Lung (tissue), 12 donors: Measurements from ENCODE around the gene STARD3NL. TPM values are rescaled to one million over a fixed set of nuclear protein-coding genes. Genes with fewer than 3 reads are reported as not detected.

Experiments used
- ATAC-seq: fragments of 200-7000 bp; cut with Tn5 transposase; one replicate; pipeline ENCODE4 v1.9.1; 2020; ENCODE audit warnings: moderate number of reproducible peaks; ENCODE audit not compliant: insufficient read depth, low FRiP score
- DNase-seq, 3 donors: peaks; one replicate each; pipeline ENCODE4 v3.0.0-alpha.2; 2013 to 2017
- H3K27ac ChIP-seq, 2 donors: one replicate each; pipeline ENCODE4 v1.5.1; 2013; ENCODE audit warnings: mild to moderate bottlenecking in 2 of 2, moderate library complexity in 2 of 2, control low read depth in 1 of 2, inconsistent platforms in 1 of 2, low read depth in 1 of 2, low read length in 1 of 2
- H3K27me3 ChIP-seq, 3 donors: one replicate each; pipeline ENCODE4 v1.5.1; 2013; ENCODE audit warnings: low read length in 2 of 3; ENCODE audit not compliant: control insufficient read depth in 3 of 3, insufficient read depth in 3 of 3
- H3K36me3 ChIP-seq, 4 donors: one replicate each; pipeline ENCODE4 v1.5.1; 2013; ENCODE audit warnings: low read length in 4 of 4, mild to moderate bottlenecking in 1 of 4, moderate library complexity in 1 of 4; ENCODE audit not compliant: control insufficient read depth in 4 of 4, insufficient read depth in 4 of 4
- H3K4me1 ChIP-seq, 5 donors: one replicate each; pipeline ENCODE4 v1.5.1; 2013; ENCODE audit warnings: low read length in 5 of 5, mild to moderate bottlenecking in 2 of 5, moderate library complexity in 1 of 5; ENCODE audit not compliant: control insufficient read depth in 5 of 5, insufficient read depth in 5 of 5
- H3K4me3 ChIP-seq: one replicate; pipeline ENCODE4 v1.5.1; 2013; ENCODE audit warnings: mild to moderate bottlenecking, control low read depth, moderate library complexity
- H3K9ac ChIP-seq, 2 donors: one replicate each; pipeline ENCODE4 v1.5.1; 2013; ENCODE audit warnings: low read length in 2 of 2, control low read depth in 1 of 2; ENCODE audit not compliant: insufficient read depth in 1 of 2
- H3K9me3 ChIP-seq, 4 donors: one replicate each; pipeline ENCODE4 v1.5.1; 2013; ENCODE audit warnings: low read length in 3 of 4, mild to moderate bottlenecking in 1 of 4, moderate library complexity in 1 of 4; ENCODE audit not compliant: control insufficient read depth in 4 of 4, insufficient read depth in 3 of 4
- CTCF ChIP-seq: IDR thresholded peaks from 2 replicates; pipeline ENCODE4 v1.5.1; 2012; ENCODE audit warnings: mild to moderate bottlenecking; ENCODE audit errors: control extremely low read depth, extremely low read depth
- WGBS, 2 donors: extraction: QIAGEN DNeasy Blood & Tissue Kit; methylation state at CpG; one replicate each; pipeline ENCODE4 v1.1.7; 2013; 5-methylcytosine and 5-hydroxymethylcytosine counted together
- polyA plus RNA-seq, 2 donors: library from polyadenylated mRNA; stranded (reverse); fragments of 200-250 nt; gene quantifications; one replicate each; pipeline ENCODE4 v1.2.1, GENCODE V29; 2013
- total RNA-seq, 2 donors: library from RNA; depleted of rRNA in 1 of 2; stranded (reverse); fragments of >200 nt in 1 of 2; gene quantifications; one replicate each; pipeline ENCODE4 v1.2.1, GENCODE V29; 2014 to 2021
- donor health status: control.
- donor health status: control.
- donor health status: Bipolar disorder and iron deficiency.
- donor health status: healthy.
- donor health status: DM: yes; HTN: yes; CAD: no.

Gene STARD3NL
- total and polyA plus RNA-seq, 4 donors, result 33.6 to 87.1 (median 60.3) TPM

GRCh38 chr7:38198366-38198765 lies 20.3 kb downstream of the STARD3NL start:
- H3K9me3 ChIP-seq, result no peaks in the 10 kb centered on the region
- H3K4me1 ChIP-seq, result peaks cover 3 to 12% (median 5%) of the 10 kb centered on the region in 5 donors
- H3K36me3 ChIP-seq, result peaks cover 0 to 3% (median 0%) of the 10 kb centered on the region in 4 donors
- H3K4me3 ChIP-seq, result no peak overlapping the region
- no peak overlapping the region for H3K27ac ChIP-seq
- no peaks in the 10 kb centered on the region for H3K27me3 ChIP-seq
- H3K9ac ChIP-seq, result no peak overlapping the region
- DNase-seq (no peak), ATAC-seq (no peak)
- TF ChIP-seq CTCF, result no peak

- Histone ChIP-seq H3K4me3 (no peak overlapping the region), H3K9ac (no peak overlapping the region), H3K9me3 (no peaks in the 10 kb centered on the region), H3K27me3 (no peaks in the 10 kb centered on the region), H3K4me1 (peaks cover 3 to 12% (median 5%) of the 10 kb centered on the region in 5 donors), H3K36me3 (peaks cover 0 to 3% (median 0%) of the 10 kb centered on the region in 4 donors), H3K27ac (no peak overlapping the region)
- TF ChIP-seq CTCF, result no peak
- ATAC-seq, result no peak
- WGBS, 2 donors, result 59 to 82% methylated on average over 2 of the region's 2 CpGs
- no peak for DNase-seq
Measured at GRCh38 chr7:38199154-38199553, 21.1 kb downstream of the STARD3NL start.

DNA sequence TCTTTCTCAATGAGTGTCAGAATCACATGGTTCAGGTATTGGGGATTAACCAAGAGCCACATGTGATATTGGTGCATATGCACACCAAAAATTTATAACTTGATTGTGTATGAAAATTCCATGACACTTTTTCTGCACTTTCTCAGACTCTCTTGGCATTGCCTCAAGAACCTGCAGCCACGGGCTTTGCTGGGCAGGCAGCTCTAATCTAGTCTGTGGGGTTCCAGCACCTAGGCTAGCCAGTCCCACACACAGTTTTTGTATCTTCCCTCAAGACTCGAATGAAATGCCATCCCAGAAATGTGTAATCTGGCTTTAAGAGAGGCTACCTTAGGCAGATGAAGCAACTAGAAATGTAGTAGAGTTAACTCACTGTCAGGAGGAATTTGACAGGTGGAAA lies 21.7 kb downstream of the STARD3NL start:
- Histone ChIP-seq H3K9ac (no peak overlapping the region), H3K4me1 (peaks cover 3 to 12% (median 5%) of the 10 kb centered on the region in 5 donors), H3K4me3 (no peak overlapping the region), H3K27me3 (no peaks in the 10 kb centered on the region), H3K27ac (no peak overlapping the region), H3K9me3 (no peaks in the 10 kb centered on the region), H3K36me3 (peaks cover 0 to 3% (median 0%) of the 10 kb centered on the region in 4 donors)
- no peak for TF ChIP-seq CTCF
- no peak for DNase-seq
- no peak for ATAC-seq
- WGBS, 2 donors, result 66 to 74% methylated on average over 2 of the region's 2 CpGs

DNA sequence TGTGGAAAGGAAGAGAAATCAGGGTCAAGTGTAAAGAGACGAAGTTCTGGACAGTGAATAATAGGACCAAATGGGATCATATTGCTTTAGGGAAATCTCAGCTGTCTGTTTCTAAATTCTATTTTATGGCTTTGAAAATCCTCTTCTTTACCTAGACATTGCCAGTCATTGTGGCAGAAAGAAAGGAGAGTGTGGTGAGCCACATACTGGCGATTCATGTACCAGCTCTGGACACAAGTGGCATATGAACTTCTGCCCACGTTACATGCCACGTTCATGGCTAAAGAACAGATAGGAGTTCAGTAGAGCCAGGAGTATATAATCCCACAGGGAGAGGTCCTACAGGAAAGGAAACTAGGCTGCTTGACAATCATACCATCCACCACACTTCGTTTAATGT lies 28.0 kb downstream of the STARD3NL start:
- WGBS, 2 donors, result 81 to 87% methylated on average over 5 of the region's 5 CpGs
- ATAC-seq (no peak), DNase-seq (no peak)
- H3K27ac ChIP-seq, result no peak overlapping the region
- H3K4me3 ChIP-seq, result no peak overlapping the region
- H3K36me3 ChIP-seq, result peaks cover 5 to 16% (median 9%) of the 10 kb centered on the region in 4 donors
- no peaks in the 10 kb centered on the region for H3K9me3 ChIP-seq
- no peak for TF ChIP-seq CTCF
- H3K4me1 ChIP-seq, result peaks cover 0 to 6% (median 0%) of the 10 kb centered on the region in 5 donors
- H3K27me3 ChIP-seq, result no peaks in the 10 kb centered on the region
- H3K9ac ChIP-seq, result no peak overlapping the region
